ENCODE measurements around the gene PALM. TPM values are rescaled to one million over a fixed set of nuclear protein-coding genes. Genes with fewer than 3 reads are reported as not detected.

PALM gene
- total RNA-seq, 2 experiments from 2014 or later = 1.2 TPM; not detected in 1

DNA sequence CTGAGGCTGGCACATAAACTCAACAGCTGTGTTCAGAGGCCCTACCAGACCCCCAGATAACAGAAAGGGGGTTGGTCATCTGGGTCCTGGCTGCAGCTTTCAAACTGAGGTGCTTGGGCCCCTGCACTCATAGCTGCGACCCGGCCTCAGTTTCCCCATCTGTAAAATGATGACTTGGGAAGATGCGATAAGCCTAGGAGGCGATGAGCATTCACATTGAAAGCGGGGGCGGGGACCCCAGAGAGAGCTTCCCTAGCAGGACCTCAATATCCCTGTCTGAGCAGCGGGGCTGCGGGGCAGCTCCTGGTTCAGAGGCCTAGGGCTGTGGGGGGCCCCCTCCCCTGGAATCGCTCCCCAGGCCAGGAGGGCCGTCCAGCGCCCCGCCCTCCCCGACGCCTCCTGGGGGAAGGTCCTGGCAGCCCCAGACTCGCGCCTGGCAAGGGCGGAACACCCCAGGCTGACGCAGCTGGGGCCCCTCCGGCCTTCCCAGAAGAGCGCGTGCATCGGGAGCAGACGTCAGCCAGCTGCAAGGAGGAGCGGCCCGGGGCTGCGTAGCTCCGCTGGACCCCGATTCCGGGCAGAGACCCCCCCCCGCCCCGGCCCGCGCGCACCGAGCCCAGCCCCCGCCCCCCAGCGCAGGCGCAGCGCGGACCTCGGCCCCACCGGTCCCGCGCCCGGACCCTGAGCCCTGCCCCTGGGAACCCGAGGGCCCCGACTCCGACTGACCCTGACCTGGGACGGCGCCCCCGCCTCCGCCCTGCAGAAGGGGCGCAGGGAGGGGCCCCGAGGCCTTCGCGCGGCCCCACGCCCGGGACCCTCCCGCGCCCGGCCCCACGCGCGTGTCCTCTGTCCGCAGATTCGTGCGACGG lies 29.1 kb upstream of the PALM start:
- Histone ChIP-seq H3K4me1 (ENCODE audit: insufficient read depth, low read length, poor library complexity, severe bottlenecking) (peaks cover 10% of the 10 kb centered on the region), H2AFZ (ENCODE audit: low read length) (peak overlapping the region; percentile 81; the same call in 1 of the 2 replicates), H3K9me3 (ENCODE audit: low read length) (no peaks in the 10 kb centered on the region), H3K4me2 (ENCODE audit: low read length) (peak overlapping the region; percentile 85), H3K27ac (ENCODE audit: low read depth, low read length, poor library complexity, severe bottlenecking) (peak overlapping the region; percentile 61), H3K79me2 (ENCODE audit: insufficient read depth, low read depth, low read length) (no peaks in the 10 kb centered on the region), H3K36me3 (ENCODE audit: insufficient read depth, low read length) (no peaks in the 10 kb centered on the region), H3K4me3 (ENCODE audit: low read depth, low read length, poor library complexity, severe bottlenecking) (peak overlapping the region; percentile 98), H4K20me1 (ENCODE audit: insufficient read depth, low read length) (no peaks in the 10 kb centered on the region; the same call in 1 of the 2 replicates), H3K9me2 (ENCODE audit: insufficient read depth, low read length) (no peaks in the 10 kb centered on the region)
- POLR2A ChIA-PET = interaction anchor here (0.6 to 0.8 kb wide), 3 partner anchors 9 to 635 kb away, joined by 3 read pairs; no protein-coding TSS in a partner anchor
- intact Hi-C loops (cut with micrococcal nuclease; ENCODE audit: unreplicated experiment) = loop anchor here (2.0 to 5.0 kb wide), 2 partner anchors 19 to 53 kb away; no protein-coding TSS in a partner anchor
- BruUV-seq (replicated peaks) = no TSS peak
- DNase-seq (ENCODE audit: low spot score) = peak; percentile 54
- CTCF ChIA-PET (ENCODE audit: unreplicated experiment) = no interaction called here
- TF ChIP-seq, protein P1, sequence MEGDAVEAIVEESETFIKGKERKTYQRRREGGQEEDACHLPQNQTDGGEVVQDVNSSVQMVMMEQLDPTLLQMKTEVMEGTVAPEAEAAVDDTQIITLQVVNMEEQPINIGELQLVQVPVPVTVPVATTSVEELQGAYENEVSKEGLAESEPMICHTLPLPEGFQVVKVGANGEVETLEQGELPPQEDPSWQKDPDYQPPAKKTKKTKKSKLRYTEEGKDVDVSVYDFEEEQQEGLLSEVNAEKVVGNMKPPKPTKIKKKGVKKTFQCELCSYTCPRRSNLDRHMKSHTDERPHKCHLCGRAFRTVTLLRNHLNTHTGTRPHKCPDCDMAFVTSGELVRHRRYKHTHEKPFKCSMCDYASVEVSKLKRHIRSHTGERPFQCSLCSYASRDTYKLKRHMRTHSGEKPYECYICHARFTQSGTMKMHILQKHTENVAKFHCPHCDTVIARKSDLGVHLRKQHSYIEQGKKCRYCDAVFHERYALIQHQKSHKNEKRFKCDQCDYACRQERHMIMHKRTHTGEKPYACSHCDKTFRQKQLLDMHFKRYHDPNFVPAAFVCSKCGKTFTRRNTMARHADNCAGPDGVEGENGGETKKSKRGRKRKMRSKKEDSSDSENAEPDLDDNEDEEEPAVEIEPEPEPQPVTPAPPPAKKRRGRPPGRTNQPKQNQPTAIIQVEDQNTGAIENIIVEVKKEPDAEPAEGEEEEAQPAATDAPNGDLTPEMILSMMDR (conservative IDR thresholded peaks at IDR 0.05; ENCODE audit: low read length) = no peak
- no peak for TF ChIP-seq EZH2phosphoT487 (IDR thresholded peaks at IDR 0.05; ENCODE audit: borderline replicate concordance, low read depth, low read length)

DNA sequence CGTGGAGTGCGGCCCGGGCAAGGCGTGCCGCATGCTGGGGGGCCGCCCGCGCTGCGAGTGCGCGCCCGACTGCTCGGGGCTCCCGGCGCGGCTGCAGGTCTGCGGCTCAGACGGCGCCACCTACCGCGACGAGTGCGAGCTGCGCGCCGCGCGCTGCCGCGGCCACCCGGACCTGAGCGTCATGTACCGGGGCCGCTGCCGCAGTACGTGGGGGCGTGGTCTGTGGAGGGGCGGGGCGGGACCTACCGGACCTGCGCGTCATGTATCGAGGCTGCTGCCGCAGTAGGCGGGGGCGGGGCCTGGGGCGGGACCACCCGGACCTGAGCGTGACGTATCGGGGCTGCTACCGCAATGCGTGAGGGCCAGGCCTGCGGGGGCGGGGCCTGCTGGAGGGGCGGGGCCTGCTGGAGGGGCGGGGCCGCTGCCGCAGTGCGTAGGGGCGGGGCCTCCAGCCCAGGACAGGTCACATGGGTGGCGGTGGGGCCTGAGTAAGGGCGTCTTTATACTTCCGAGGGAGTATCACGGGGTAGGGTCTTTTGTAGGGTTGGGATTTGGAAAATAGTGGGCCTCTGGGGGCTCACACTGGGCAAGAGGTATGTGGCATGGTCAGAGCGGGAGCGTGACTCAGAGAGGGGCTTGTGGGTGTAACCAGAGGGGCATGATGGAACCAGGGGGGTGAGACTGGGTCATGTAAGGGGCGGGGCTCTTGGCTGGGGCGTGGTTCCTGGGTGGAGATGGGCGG lies 28.3 kb upstream of the PALM start:
- intact Hi-C loops (cut with micrococcal nuclease; ENCODE audit: unreplicated experiment) = loop anchor here (2.0 to 5.0 kb wide), 2 partner anchors 20 to 52 kb away; no protein-coding TSS in a partner anchor
- ChIA-PET POLR2A (interaction anchor here (0.6 to 1.2 kb wide), 3 partner anchors 17 to 634 kb away, joined by 3 to 4 read pairs (median 3); no protein-coding TSS in a partner anchor), CTCF (ENCODE audit: unreplicated experiment) (no interaction called here)
- BruUV-seq (replicated peaks) = no TSS peak
- Histone ChIP-seq H3K79me2 (ENCODE audit: insufficient read depth, low read depth, low read length) (no peaks in the 10 kb centered on the region), H3K4me3 (ENCODE audit: low read depth, low read length, poor library complexity, severe bottlenecking) (peak overlapping the region; percentile 98), H3K4me1 (ENCODE audit: insufficient read depth, low read length, poor library complexity, severe bottlenecking) (peaks cover 10% of the 10 kb centered on the region), H2AFZ (ENCODE audit: low read length) (peak overlapping the region; percentile 87), H3K36me3 (ENCODE audit: insufficient read depth, low read length) (no peaks in the 10 kb centered on the region), H3K9me2 (ENCODE audit: insufficient read depth, low read length) (no peaks in the 10 kb centered on the region), H4K20me1 (ENCODE audit: insufficient read depth, low read length) (no peaks in the 10 kb centered on the region; the same call in 1 of the 2 replicates), H3K4me2 (ENCODE audit: low read length) (peak overlapping the region; percentile 85), H3K27ac (ENCODE audit: low read depth, low read length, poor library complexity, severe bottlenecking) (peak overlapping the region; percentile 65), H3K9me3 (ENCODE audit: low read length) (no peaks in the 10 kb centered on the region)
- DNase-seq (ENCODE audit: low spot score) = peak; percentile 98
- TF ChIP-seq, protein P1 (conservative IDR thresholded peaks at IDR 0.05; ENCODE audit: low read length) = peak; percentile 68
- no peak for TF ChIP-seq EZH2phosphoT487 (IDR thresholded peaks at IDR 0.05; ENCODE audit: borderline replicate concordance, low read depth, low read length)
